HEK293T (cell line): ENCODE data around the gene TSPY3.
"Not testable (repeated sequence)": the region's sequence is repeated elsewhere in the genome, so short reads cannot be mapped to it uniquely, and the experiment has no call there.

ENCODE experiments used
- CTCF ChIA-PET: fragments of 350-600 bp; formaldehyde crosslinking; extraction: SDS; loops from one replicate; lab custom pipeline; 2021; ENCODE audit warnings: antibody characterized with exemption, inconsistent platforms; lab: Yijun Ruan, JAX
- POLR2A ChIA-PET: fragments of 350-600 bp; formaldehyde crosslinking; extraction: SDS; loops from one replicate; lab custom pipeline; 2020; ENCODE audit warnings: antibody characterized with exemption, inconsistent platforms; lab: Yijun Ruan, JAX
- DNase-seq: peaks from one replicate; pipeline ENCODE4 v3.0.0; 2012; ENCODE audit warnings: mixed read lengths; ENCODE audit errors: extremely low spot score

The TSPY3 gene, protein sequence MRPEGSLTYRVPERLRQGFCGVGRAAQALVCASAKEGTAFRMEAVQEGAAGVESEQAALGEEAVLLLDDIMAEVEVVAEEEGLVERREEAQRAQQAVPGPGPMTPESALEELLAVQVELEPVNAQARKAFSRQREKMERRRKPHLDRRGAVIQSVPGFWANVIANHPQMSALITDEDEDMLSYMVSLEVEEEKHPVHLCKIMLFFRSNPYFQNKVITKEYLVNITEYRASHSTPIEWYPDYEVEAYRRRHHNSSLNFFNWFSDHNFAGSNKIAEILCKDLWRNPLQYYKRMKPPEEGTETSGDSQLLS

DNA sequence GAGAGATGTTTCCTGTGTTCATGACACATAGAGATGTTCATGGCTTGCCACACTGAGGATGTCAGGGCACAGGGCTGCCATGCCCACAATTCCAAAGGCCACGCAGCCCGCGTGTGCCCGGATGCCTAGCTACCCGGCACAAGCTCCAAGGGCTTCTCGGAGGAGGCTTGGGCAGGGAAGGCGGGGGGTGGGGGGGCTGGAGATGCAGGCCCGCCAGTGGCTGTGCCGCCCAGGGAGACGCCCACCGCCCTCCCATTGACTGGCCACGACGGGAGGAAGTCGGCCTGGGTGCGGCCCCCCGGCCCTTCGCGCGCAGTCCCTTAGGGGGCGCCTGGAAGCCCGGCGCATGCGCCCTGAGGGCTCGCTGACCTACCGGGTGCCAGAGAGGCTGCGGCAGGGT lies at the start of gene TSPY3:
Gene TSPY3, plus strand, starts transcription at position 301 of the 400 bp plus-strand sequence. Its CDS starts 46 bp downstream, at position 347.
- POLR2A ChIA-PET, CTCF ChIA-PET, DNase-seq: not testable (repeated sequence)

- DNase-seq, POLR2A ChIA-PET, CTCF ChIA-PET: not testable (repeated sequence)
Observed at GRCh38 chrY:9357497-9357896, 40.7 kb upstream of the TSPY3 start, which contains the start of gene TSPY8. Gene TSPY8 (plus strand): TSS chrY:9357797. CDS start chrY:9357843, 46 bp downstream.

GRCh38 chrY:9396527-9396926 lies 1.7 kb upstream of the TSPY3 start:
- POLR2A ChIA-PET, DNase-seq, CTCF ChIA-PET: not testable (repeated sequence)
